GM18517 (cell line): ENCODE results near the gene PPP1R3G.
"Not testable (repeated sequence)": the region's sequence is repeated elsewhere in the genome, so short reads cannot be mapped to it uniquely, and the experiment has no call there.

Experiments
- ATAC-seq: cut with Tn5 transposase; IDR thresholded peaks from one replicate; pipeline ENCODE4 v1.9.1; 2021; ENCODE audit warnings: mild to moderate bottlenecking, moderate library complexity; ENCODE audit not compliant: unreplicated experiment

The PPP1R3G gene

DNA sequence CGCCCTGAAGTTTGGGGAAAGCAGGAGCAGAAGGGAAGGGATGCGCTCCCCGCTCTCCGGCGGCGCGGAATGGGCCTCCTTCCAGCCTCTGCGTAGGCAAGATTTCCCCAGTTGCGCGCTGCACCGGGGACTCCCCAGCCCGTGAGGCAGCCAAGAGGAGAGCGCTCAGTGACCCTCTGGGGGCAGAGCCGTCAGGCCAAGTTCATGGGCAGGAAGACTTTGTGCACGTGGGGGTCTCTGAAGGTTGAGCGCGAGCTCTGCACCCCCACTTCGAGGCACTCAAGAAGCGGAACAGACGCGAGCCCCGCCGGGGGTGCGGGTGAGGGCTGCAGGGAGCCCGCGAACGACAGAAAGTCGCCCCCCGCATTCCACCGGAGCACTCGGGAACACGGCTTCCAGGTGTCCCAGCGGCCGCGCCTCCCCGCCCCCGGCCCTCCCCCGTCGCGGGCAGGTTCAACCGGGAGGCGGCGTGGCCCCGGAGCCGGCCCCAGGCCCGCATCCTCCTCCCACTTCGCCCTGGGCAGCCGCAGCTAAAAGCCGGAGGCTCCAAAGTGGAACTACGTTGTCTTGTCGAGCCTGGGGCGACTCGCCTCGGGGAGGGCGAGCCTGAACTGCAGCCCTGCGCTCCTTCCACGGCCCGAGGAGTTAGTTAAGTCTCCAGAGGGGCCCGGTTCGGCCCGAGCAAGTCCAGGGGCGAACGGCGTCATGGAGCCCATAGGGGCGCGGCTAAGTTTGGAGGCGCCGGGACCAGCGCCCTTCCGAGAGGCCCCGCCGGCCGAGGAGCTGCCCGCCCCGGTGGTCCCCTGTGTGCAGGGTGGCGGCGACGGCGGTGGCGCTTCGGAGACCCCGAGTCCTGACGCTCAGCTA, at the start of gene PPP1R3G:
TSS of gene PPP1R3G (plus strand) at position 561 of the 867 bp plus-strand sequence. CDS start at position 706, 145 bp downstream.
- no peak for ATAC-seq

- ATAC-seq = no peak
These were observed 48.9 kb upstream of the PPP1R3G start for GRCh38 chr6:5036269-5036668.

DNA sequence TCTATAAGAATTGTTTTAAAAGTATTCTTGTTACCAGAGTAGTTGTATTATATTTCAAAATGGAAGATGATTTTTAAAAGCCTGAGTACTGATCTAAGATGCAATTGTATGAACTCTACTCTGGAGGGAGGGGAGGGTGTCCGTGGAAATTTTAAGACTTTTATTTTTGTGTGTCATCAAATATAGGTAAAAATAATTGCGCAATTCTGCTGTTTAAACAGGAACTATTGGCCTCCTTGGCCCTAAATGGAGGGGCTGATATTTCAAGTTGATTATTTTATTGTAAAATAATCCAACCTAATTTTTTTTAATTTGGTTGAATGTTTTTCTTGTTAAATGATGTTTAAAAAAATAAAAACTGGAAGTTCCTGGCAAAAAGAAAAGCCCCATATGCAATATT, 43.2 kb upstream of the PPP1R3G start:
- no peak for ATAC-seq

DNA sequence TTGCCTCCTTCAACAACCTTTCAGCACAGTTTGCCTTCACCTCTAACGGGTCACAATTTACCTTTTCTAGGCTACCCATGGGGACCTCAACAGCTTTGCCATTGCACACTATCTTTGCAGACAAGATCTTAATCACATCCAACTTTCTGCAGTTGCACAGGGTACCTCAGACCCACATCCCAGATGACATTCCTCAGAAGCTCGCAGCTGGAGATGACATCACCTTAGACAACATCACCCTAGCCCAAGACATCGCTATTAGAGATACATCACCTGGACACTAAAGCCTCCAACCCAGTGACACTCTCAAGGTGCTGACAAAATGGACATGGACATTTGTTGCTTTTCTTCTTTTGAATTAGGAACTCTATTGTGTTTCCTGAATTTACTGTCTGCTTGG, 42.7 kb upstream of the PPP1R3G start:
- ATAC-seq = no peak

DNA sequence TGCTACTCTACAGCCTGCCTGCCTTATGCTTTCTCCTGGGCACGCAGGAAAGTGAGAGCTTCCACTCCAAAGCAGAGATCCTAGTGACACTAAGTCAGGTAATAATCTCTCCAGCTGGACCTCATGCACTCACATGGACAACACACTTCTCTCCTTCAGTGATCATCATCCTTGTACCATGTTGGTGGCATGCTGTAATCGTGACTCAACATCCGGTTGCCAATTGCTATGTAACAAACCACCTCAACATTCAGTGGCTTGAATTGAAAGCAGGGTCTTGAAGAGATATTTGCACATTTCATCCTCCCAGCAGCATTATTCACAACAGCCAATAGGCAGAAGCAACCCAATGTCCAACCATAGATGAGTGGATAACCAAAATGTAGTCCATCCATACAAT, 40.3 kb upstream of the PPP1R3G start:
- no peak for ATAC-seq

DNA sequence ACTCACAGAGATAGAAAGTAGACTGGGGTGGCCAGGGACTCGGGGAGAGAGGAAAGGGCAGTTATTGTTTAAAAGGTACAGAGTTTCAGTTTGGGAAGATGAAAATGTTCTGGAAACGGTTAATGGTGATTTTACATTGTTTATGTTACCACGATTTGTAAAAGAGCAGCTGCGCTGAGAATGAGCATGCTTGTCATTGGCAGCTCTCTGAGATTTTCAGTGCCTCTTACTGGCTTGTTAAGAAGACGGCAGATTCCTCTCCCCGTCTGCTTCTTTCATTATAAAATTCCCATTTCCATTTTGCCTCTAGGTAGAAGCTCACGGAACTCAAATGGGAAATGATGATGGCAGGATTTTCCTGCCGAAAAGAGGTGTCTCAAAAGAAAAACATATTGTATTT, 39.7 kb upstream of the PPP1R3G start:
- ATAC-seq = no peak

DNA sequence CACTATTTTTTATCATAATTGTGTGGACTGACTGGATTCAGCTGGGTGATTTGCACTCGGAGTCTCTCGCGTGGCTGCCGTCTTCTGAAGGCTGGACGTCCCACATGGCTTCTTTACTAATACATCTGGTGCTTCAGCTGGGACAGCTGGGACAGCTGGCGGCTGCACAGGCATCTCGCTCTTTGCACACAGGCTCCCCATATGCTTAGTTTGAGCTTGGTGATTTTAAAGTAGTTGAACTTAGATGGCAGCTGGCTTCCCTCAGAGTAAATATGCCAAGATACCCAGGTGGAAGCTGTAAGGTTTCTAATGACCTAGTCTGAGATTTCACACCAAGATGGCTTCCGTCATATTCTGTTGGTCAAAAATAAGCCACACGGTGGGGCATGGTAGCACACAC, 38.7 kb upstream of the PPP1R3G start:
- ATAC-seq = no peak

DNA sequence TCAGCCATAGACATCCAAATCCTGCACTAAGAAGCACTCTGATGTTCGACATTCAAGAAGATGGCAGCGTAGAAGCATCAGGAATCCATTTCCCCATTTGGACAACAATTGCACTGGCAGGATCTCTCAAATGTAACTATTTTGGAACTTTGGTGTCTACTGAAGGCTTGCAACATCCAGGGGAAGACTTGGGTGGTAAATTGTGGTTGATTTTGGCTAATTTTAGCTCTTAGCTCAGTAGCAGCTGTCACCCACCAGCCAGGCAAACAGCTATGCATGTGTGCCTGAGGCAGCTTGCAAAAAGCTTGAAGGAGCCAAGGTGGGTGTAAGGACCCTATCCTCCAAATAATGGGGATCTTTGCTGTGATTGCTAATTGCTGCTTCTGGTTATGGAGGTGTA, 35.1 kb upstream of the PPP1R3G start:
- ATAC-seq = no peak

DNA sequence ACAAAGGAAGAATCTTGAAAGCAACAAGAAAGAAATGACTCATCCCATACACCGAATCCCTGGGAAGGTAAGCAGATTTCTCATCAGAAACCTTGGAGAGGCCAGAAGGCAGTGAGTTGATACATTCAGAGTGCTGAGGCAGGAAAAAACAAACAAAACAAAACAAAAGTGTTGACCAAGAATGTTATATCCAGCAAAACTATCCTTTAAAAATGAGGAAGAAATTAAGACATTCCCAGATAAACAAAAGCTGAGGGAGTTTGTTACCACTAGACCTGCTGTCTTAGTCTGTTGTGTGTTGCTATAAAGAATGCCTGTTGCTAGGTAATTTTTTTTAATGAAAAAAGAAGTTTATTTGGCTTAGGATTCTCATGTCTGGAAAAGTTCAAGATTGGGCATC, 33.7 kb upstream of the PPP1R3G start:
- no peak for ATAC-seq

- ATAC-seq = no peak
These were observed 32.1 kb upstream of the PPP1R3G start for GRCh38 chr6:5053038-5053437.

DNA sequence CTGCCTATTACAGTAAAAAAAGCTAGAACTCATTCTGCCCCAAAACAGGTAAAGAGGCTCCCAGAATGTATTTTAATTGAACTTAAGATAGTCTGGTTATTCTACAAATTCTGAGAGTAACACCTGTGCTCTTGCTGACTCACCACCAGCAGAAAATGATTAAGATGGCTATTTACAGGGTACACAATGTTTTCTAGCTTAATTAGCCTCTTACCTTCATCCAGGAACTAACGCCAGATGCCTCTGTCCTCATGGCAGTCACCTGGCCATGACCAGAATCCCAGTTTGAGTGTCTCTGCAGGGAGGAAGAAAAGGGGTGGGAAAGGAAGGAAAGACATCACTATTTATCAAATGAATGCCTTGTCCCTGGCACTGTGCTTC, 31.3 kb upstream of the PPP1R3G start:
- no peak for ATAC-seq

DNA sequence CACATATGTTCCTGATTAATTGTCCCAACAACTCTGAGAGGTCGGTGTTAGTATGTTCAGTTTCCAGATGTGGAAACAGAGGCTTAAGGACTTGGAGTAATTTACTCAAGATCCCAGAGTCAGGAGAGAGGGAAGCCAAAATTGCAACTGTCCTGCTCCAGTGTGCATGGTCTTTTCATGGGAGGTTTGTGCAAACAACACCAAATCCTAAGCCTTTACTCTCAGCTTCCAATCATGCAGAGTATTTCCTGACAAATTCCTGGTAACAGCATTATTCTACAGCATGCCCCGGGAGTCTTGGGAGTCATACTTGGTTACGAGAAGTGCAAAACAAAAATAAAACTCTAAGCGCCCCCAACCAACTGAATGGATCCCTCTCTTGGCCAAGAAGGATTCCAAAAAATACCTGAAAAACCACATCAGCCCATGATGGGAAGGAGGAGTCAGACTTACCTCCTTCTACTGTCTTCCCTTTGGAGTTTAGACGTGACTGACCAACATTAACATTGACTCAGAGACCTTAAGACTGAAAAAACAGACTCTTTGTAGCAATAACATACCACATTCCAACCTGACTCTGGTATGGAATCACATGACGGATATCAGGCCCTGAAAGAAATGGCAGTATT, 30.8 kb upstream of the PPP1R3G start:
- no peak for ATAC-seq

DNA sequence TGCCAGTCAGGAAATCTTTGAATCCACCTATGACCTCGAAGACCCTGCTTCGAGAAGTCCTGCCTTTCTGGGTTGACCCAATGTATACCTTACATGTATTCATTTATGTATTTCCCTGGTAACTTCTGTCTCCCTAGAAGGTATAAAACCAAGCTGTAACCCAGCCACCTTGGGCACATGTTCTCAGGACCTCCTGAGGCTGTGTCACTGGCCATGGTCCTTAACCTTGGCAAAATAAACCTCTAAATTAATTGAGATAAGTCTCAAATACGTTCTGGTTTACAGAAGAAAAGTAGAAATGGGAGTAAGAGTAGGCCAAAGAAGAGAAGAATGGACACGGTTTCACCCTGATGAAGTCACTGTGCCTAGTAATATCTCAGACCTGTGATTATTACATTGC, 30.0 kb upstream of the PPP1R3G start:
- no peak for ATAC-seq

DNA sequence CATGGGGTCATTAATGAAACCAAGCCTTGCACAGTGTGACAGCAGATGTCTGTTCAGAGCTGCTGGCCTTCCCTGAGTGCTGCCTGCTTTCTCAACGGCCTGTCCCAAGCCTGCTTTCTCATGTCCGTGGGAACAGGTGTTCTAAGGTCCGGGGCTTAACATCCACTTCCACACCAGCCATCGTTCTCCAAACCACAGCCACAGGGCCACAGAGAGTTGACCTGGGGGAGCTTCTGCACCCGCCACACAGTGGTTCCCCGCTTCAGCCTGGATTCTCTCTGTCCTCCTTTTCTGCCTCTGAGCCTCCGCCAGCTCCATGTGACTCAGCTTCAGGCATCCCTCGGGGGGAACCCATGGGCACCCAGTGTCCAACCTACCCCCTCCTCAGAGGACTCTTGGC, 26.9 kb upstream of the PPP1R3G start:
- ATAC-seq = no peak

DNA sequence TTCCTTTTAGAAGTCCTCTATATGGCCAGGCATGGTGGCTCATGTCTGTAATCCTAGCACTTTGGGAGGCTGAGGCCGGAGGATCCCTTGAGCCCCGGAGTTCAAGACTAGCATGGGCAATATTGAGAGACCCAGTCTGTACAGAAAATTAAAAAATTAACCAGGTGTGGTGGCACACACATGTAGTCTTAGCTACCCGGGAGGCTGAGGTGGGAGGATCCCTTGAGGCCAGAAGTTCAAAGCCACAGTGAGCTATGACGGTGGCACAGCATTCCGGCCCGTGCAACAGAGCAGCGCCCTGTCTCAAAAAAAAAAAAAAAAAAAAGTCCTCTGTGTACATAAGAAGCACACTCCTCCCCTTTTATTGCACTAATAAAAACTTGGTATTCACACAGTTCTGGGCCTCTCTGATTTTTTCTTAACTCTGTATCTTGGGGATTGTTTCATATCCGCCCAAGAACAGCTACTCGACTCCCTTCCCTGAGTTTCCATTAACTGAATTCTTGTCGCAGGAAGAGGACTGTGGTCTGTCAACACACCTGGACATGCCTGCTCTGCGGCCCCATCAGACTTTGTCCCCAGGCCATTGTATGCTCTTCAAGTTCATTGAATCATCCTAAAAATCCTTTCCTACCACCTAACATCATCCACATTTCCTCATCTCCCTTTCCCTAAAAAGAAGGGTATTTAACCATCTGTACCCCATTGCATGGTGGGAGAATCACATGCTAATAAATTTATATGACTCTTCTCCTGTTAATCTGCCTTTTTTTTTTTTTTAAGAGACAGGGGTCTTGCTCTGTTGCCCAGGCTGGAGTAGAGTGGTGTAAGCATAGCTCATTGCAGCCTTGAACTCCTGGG, 25.9 kb upstream of the PPP1R3G start:
- ATAC-seq = no peak

- not testable (repeated sequence) for ATAC-seq
These were observed 24.7 kb upstream of the PPP1R3G start for GRCh38 chr6:5060439-5060838.

DNA sequence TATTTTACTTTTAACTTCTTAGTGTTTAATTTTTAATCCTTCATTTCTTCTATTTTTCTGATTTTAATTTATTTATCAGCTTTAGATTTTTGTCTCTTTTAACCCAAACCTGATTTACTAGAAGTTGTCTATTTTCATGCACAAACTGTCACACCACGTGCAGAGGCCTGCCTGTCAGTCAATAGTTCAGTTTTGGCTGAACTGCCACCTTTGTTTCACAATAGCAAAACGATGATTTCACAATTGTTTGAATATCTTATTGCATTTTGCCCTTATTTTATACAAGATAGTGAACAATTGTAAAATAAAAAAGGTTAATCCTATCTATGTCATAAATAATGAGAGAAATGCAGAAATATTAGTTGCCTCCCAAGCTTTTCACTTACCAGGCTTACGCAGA, 24.0 kb upstream of the PPP1R3G start:
- no peak for ATAC-seq

DNA sequence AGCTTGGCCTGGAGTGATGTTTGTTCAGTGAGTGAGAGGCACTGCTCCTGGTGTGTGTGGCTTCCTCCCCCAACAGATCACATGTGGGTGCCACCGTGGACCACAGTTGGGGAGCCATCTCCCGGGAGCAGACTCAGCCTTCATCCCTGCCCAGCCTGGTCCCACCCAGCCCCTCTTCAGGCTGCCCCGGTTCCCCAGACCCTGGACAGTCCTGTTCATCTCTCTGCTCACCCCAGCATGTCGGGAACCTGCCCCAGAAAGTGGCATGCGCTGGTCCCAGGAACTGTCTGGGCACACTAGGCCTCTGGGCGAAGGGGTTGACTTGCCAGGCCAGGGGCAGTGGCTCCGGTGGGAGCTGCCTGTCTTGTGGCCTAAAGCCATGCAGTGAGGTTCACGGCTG, 21.5 kb upstream of the PPP1R3G start:
- no peak for ATAC-seq

DNA sequence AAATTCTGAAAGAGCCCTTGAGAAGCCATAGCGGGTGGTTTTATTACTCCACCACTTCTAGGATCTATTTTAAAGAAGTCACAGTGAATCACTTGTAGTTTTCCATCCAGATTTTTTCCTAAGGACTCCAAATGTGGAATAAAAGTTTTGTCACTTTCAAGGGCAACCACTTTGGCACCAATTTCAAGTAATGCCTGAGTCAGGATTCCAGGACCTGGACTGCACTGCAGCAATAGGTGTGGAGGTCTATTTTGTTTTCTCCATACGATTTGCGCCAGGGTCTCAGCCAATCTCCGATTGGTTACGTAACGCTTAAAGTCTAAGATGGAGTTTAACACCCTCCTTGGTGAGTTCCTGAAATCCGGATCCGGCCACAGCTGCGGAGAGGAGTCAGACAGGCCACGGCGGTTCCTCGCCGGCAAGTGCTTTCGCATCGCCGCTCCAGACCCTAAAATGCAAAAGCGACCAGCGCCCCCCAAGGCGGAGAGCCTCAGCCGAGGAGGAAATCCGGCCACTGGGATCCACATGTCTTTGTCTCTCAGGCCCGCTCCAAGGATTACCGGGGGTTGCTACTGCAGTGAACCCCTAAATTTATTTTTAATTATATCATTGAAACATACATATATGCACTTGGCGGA, 18.6 kb upstream of the PPP1R3G start:
- ATAC-seq = no peak

GRCh38 chr6:5067305-5067704, 17.8 kb upstream of the PPP1R3G start:
- ATAC-seq = no peak

- no peak for ATAC-seq
These were observed 16.9 kb upstream of the PPP1R3G start for GRCh38 chr6:5068153-5068751.
